Epithelial cell of proximal tubule (primary cell): ENCODE data around the gene FBXO34. TPM values are rescaled to one million over a fixed set of nuclear protein-coding genes. Genes with fewer than 3 reads are reported as not detected.
A peak's percentile ranks its signal among the peaks of the same experiment; 100 is the strongest.

Experiments
- DNase-seq: peaks from one replicate; pipeline ENCODE4 v3.0.0-alpha.2; 2011; ENCODE audit warnings: low read depth
- H3K4me3 ChIP-seq: 2 replicates; pipeline ENCODE4 v1.5.1; 2011; ENCODE audit warnings: low read depth, mild to moderate bottlenecking, low read length
- total RNA-seq: library from RNA; depleted of rRNA; stranded (reverse); fragments of >200 nt; gene quantifications from 2 replicates; pipeline ENCODE4 v1.2.3, GENCODE V29; 2015
- TF ChIP-seq, protein P1 (sequence below): conservative IDR thresholded peaks from 2 replicates; pipeline ENCODE4 v1.5.1; 2012; ENCODE audit warnings: low read depth, mild to moderate bottlenecking, low read length

Gene FBXO34
- total RNA-seq, 1 donor from 2014 or later: 21.3 TPM

DNA sequence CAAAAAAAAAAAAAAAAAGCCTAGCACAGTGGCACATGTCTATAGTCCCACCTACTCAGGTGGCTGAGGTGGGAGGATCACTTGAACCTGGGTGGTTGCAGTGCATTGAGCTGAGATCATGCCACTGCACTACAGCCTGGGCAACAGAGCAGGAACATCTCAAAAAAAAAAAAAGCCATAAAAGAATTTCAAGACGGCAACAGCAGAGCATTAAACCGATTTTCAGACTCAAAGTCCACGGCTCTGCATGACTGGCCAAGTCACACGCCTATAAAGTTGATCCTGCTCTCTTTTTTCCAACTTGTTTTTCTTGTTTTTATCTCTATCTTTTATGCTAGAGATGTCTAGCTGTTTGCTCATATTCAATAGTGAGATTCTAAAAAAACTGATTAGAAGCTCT lies 45.3 kb downstream of the FBXO34 start:
- TF ChIP-seq, protein P1, sequence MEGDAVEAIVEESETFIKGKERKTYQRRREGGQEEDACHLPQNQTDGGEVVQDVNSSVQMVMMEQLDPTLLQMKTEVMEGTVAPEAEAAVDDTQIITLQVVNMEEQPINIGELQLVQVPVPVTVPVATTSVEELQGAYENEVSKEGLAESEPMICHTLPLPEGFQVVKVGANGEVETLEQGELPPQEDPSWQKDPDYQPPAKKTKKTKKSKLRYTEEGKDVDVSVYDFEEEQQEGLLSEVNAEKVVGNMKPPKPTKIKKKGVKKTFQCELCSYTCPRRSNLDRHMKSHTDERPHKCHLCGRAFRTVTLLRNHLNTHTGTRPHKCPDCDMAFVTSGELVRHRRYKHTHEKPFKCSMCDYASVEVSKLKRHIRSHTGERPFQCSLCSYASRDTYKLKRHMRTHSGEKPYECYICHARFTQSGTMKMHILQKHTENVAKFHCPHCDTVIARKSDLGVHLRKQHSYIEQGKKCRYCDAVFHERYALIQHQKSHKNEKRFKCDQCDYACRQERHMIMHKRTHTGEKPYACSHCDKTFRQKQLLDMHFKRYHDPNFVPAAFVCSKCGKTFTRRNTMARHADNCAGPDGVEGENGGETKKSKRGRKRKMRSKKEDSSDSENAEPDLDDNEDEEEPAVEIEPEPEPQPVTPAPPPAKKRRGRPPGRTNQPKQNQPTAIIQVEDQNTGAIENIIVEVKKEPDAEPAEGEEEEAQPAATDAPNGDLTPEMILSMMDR: no peak
- DNase-seq: peak; percentile 61
- no peak overlapping the region for H3K4me3 ChIP-seq

- TF ChIP-seq, protein P1: no peak
- no peak for DNase-seq
- H3K4me3 ChIP-seq: no peak overlapping the region
Measured at GRCh38 chr14:55317542-55318306, 46.5 kb downstream of the FBXO34 start.

DNA sequence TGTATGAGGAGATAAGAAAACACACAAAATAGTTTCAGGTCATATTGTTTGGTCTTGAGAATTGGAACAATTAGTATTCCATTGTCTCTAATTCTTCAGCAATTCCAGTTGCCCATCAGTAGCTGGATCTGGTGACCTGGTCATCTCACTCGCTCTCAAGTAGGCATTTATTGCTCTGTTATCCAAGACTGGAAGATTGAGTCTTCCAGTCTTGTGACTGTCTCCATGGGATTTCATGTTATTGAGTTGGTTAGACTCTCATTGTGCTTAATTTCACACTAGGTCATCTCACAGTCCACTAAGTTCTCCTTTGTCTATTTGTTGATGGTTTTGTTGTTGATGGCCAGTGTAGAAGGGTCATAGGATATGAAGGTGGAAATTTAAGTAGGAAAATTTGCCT lies 47.5 kb downstream of the FBXO34 start:
- TF ChIP-seq, protein P1: no peak
- no peak overlapping the region for H3K4me3 ChIP-seq
- no peak for DNase-seq

DNA sequence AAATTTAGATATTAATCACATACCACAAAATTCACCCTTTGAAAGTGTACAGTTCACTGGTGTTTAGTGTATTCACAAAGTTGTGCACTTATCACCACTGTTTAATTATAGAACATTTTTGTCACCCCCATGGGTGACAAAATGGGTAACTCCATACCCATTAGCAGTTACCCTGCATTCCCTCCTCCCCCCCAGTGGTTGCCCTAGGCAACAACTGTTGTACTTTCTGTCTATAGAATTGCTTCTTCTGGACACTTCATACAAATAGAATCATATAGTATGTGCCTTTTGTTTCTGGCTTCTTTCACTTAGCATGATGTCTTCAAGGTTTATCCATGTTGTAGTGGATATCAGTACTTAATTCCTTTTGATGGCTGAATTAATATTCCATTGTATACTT lies 52.7 kb downstream of the FBXO34 start:
- TF ChIP-seq, protein P1: no peak
- H3K4me3 ChIP-seq: no peak overlapping the region
- no peak for DNase-seq

GRCh38 chr14:55324812-55325211 lies 53.6 kb downstream of the FBXO34 start:
- no peak overlapping the region for H3K4me3 ChIP-seq
- no peak for DNase-seq
- TF ChIP-seq, protein P1: no peak

GRCh38 chr14:55327179-55327578 lies 56.0 kb downstream of the FBXO34 start:
- no peak for DNase-seq
- H3K4me3 ChIP-seq: no peak overlapping the region
- TF ChIP-seq, protein P1: no peak

DNA sequence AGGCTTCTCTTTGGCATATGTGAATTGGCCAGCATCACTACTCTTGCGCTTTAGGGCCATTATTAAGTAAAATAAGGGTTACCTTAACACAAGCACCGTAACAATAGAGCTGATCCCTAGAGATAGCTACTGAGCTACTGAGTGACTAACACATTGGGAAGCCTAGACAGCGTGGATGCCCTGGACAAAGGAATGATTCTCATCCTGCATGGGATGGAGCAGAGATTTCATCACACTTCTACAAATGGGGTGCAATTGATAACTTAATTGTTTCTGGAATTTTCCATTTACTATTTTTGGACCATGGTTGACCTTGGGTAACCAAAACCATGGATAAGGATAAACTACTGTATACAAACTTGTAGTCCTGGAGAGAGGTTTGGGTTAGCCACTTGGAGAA lies 57.1 kb downstream of the FBXO34 start:
- DNase-seq: no peak
- no peak overlapping the region for H3K4me3 ChIP-seq
- TF ChIP-seq, protein P1: no peak
